Stimulated activated CD8-positive, alpha-beta memory T cell treated with anti-CD3 and anti-CD28 coated beads, Interleukin-12 subunit alpha, Interleukin-12 subunit beta, amount 100 ng/mL, for 1 hour (primary cell): Measurements from ENCODE around the gene TEX22.

Experiments
- DNase-seq: peaks from one replicate; pipeline ENCODE4 v3.0.0-alpha.2; 2020; ENCODE audit warnings: low read depth

The TEX22 gene

GRCh38 chr14:105439710-105440553, 41.6 kb downstream of the TEX22 start:
- no peak for DNase-seq

GRCh38 chr14:105440554-105440900, 42.2 kb downstream of the TEX22 start:
- DNase-seq, result no peak

- no peak for DNase-seq
These were observed 42.7 kb downstream of the TEX22 start for GRCh38 chr14:105440992-105441391.

GRCh38 chr14:105442125-105442524, 43.8 kb downstream of the TEX22 start:
- no peak for DNase-seq

- DNase-seq, result no peak
These were observed 44.5 kb downstream of the TEX22 start for GRCh38 chr14:105442834-105443233.

GRCh38 chr14:105444859-105445258, 46.5 kb downstream of the TEX22 start:
- no peak for DNase-seq

GRCh38 chr14:105445290-105445689, 47.0 kb downstream of the TEX22 start:
- DNase-seq, result no peak

- DNase-seq, result no peak
These were observed 47.8 kb downstream of the TEX22 start for GRCh38 chr14:105445901-105446845.

- no peak for DNase-seq
These were observed 48.6 kb downstream of the TEX22 start for GRCh38 chr14:105446971-105447370.

GRCh38 chr14:105447651-105448640, 49.6 kb downstream of the TEX22 start:
- no peak for DNase-seq

GRCh38 chr14:105448706-105449111, 50.4 kb downstream of the TEX22 start:
- peak; percentile 49 for DNase-seq

GRCh38 chr14:105449276-105450122, 51.2 kb downstream of the TEX22 start:
- no peak for DNase-seq

- no peak for DNase-seq
These were observed 51.8 kb downstream of the TEX22 start for GRCh38 chr14:105450123-105450505.

- no peak for DNase-seq
These were observed 52.8 kb downstream of the TEX22 start for GRCh38 chr14:105450864-105451720.

GRCh38 chr14:105452963-105453362, 54.6 kb downstream of the TEX22 start:
- DNase-seq, result no peak

GRCh38 chr14:105453847-105454246, 55.5 kb downstream of the TEX22 start:
- DNase-seq, result no peak

- no peak for DNase-seq
These were observed 56.8 kb downstream of the TEX22 start for GRCh38 chr14:105455086-105455640.

- no peak for DNase-seq
These were observed 57.7 kb downstream of the TEX22 start for GRCh38 chr14:105455766-105456660.
